Measurements from ENCODE around the gene EBF3. TPM values are rescaled to one million over a fixed set of nuclear protein-coding genes. Genes with fewer than 3 reads are reported as not detected.

The EBF3 gene
- total RNA-seq, 1 donor, result 14.7 TPM

GRCh38 chr10:129881641-129882040 is 82.4 kb downstream of the EBF3 start:
- DNase-seq (ENCODE audit: low read depth), result no peak
- H3K4me3 ChIP-seq (ENCODE audit: low read depth, low read length), result no peak overlapping the region
- TF ChIP-seq CTCF (IDR thresholded peaks at IDR 0.05; ENCODE audit: insufficient read depth, low read length), result no peak

GRCh38 chr10:129880191-129880870 is 83.7 kb downstream of the EBF3 start:
- no peak overlapping the region for H3K4me3 ChIP-seq (ENCODE audit: low read depth, low read length)
- no peak for DNase-seq (ENCODE audit: low read depth)
- TF ChIP-seq CTCF (IDR thresholded peaks at IDR 0.05; ENCODE audit: insufficient read depth, low read length), result no peak

- no peak overlapping the region for H3K4me3 ChIP-seq (ENCODE audit: low read depth, low read length)
- no peak for TF ChIP-seq CTCF (IDR thresholded peaks at IDR 0.05; ENCODE audit: insufficient read depth, low read length)
- no peak for DNase-seq (ENCODE audit: low read depth)
These were observed 84.4 kb downstream of the EBF3 start for GRCh38 chr10:129879655-129880054.

GRCh38 chr10:129878835-129879234 is 85.2 kb downstream of the EBF3 start:
- H3K4me3 ChIP-seq (ENCODE audit: low read depth, low read length), result no peak overlapping the region
- no peak for DNase-seq (ENCODE audit: low read depth)

GRCh38 chr10:129877773-129878371 is 86.2 kb downstream of the EBF3 start:
- no peak overlapping the region for H3K4me3 ChIP-seq (ENCODE audit: low read depth, low read length)
- TF ChIP-seq CTCF (IDR thresholded peaks at IDR 0.05; ENCODE audit: insufficient read depth, low read length), result peak; percentile 55
- DNase-seq (ENCODE audit: low read depth), result peak; percentile 11

More at GRCh38 chr10:129878835-129879234, 85.2 kb downstream of the EBF3 start:
- no peak for TF ChIP-seq CTCF (IDR thresholded peaks at IDR 0.05; ENCODE audit: insufficient read depth, low read length)

- TF ChIP-seq CTCF (IDR thresholded peaks at IDR 0.05; ENCODE audit: insufficient read depth, low read length), result no peak
- no peak overlapping the region for H3K4me3 ChIP-seq (ENCODE audit: low read depth, low read length)
- DNase-seq (ENCODE audit: low read depth), result no peak
These were observed 87.2 kb downstream of the EBF3 start for GRCh38 chr10:129876838-129877237.

All from fibroblast of the aortic adventitia (primary cell).